ENCODE data around the gene SREK1IP1.

The SREK1IP1 gene

DNA sequence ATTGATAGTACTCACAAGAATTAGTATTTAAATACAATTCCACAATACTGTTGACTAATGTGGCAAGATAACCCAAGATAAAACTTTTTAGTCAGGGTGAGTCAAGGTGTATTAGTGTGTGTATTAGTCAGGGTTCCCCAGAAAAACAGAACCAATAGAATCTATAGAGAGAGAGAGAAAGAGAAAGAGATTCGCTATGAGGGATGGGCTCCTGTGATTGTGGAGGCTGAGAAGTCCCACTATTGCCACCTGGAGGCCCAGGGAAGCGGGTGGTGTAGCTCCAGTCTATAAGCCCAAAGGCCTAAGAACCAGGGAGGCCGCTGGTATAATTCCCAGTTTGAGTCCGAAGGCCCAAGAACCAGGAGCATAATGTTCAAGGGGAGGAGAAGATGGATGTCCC lies 88.2 kb downstream of the SREK1IP1 start:
- DNase-seq (ENCODE audit: low spot score) = peak; percentile 8

DNA sequence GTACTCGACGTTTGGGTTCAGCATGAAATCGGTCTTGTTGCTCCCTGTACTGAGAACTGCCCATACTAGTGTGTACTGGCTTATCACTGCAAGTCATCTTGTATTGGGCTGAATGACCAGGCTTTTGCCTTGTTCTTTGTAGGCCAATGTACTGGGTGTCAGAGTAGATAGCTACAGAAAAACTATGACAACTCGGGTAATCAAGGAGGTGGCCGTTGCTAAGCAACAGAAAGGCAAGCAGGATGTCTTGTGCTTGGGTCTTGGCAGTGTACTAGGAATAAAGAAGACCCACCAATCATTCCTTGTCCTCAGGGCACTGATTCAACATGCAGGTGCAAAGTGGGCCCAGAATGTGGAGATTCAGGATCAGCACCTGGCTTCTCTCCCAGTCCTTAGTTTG lies 90.1 kb downstream of the SREK1IP1 start:
- no peak for DNase-seq (ENCODE audit: low spot score)

DNA sequence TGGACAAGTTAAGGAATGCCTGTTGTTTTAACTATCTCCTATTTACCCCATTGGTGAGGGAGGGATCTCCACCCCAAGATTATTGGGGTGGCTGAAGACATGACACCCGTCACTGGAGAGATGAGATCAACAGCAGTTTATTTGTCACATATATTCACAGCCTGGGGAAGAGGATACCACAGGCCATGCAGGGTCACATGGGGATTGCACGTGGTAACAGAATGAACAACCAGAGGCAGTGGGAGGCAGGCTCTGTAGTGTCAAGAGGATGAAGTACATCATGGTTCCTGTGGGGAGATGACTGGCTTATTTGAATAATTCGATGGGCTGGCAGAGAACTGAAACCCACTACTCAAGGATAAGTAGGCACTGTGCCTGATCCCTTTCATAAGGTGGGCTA lies 96.8 kb downstream of the SREK1IP1 start:
- DNase-seq (ENCODE audit: low spot score) = no peak

- DNase-seq (ENCODE audit: low spot score) = no peak
Observed at GRCh38 chr5:64670277-64670676, 98.2 kb downstream of the SREK1IP1 start.
